ENCODE measurements around the gene APOBEC3B. TPM values are rescaled to one million over a fixed set of nuclear protein-coding genes. Genes with fewer than 3 reads are reported as not detected.

Gene APOBEC3B
- total and polyA plus RNA-seq, 2 donors (not counting 1 experiment from before 2014, with no cell fraction given): 2.4 to 7.9 TPM

- DNase-seq (no peak), ATAC-seq (ENCODE audit: low read depth) (no peak)
- Histone ChIP-seq H3K27me3 (replicated peaks in 1 of 4; ENCODE audit: control extremely low read depth in 1 of 4, control insufficient read depth in 3 of 4, insufficient read depth in 4 of 4, low read length in 3 of 4) (no peaks in the 10 kb centered on the region), H3K9me3 (ENCODE audit: control extremely low read depth in 1 of 3, control insufficient read depth in 2 of 3, insufficient read depth in 1 of 3, low read length in 2 of 3) (no peaks in the 10 kb centered on the region), H3K36me3 (replicated peaks in 1 of 2; ENCODE audit: control extremely low read depth in 1 of 2, control insufficient read depth in 1 of 2, extremely low read depth in 1 of 2, insufficient read depth in 2 of 2, low read length in 1 of 2) (no peaks in the 10 kb centered on the region), H3K9ac (ENCODE audit: low read length) (no peak overlapping the region), H3K4me1 (ENCODE audit: control insufficient read depth in 2 of 2, insufficient read depth in 2 of 2, low read length in 2 of 2) (no peaks in the 10 kb centered on the region), H3K4me2 (replicated peaks; ENCODE audit: low read depth, low read length, poor library complexity, severe bottlenecking) (no peak overlapping the region), H3K4me3 (ENCODE audit: control extremely low read depth in 1 of 5, extremely low read depth in 1 of 5, insufficient read depth in 1 of 5, low read depth in 2 of 5, low read length in 4 of 5) (no peak overlapping the region), H4K20me1 (ENCODE audit: control insufficient read depth, insufficient read depth, low read length, poor library complexity, severe bottlenecking) (no peaks in the 10 kb centered on the region), H3K27ac (ENCODE audit: low read length in 2 of 2) (no peak overlapping the region), H2AFZ (ENCODE audit: insufficient read depth, low read depth, low read length, poor library complexity, severe bottlenecking) (no peak overlapping the region), H3K79me2 (ENCODE audit: control insufficient read depth, insufficient read depth, low read length) (no peaks in the 10 kb centered on the region)
- Mint-ChIP-seq H3K27ac (no peak overlapping the region), H3K4me1 (peaks cover 8% of the 10 kb centered on the region), H3K27me3 (no peaks in the 10 kb centered on the region), H3K4me3 (no peak overlapping the region), H3K9me3 (ENCODE audit: insufficient read depth) (no peaks in the 10 kb centered on the region)
- ChIA-PET POLR2A (no interaction called here), CTCF (no interaction called here)
- TF ChIP-seq EZH2 (IDR thresholded peaks at IDR 0.05; ENCODE audit: borderline replicate concordance, insufficient read depth, low read depth, low read length, poor library complexity, severe bottlenecking): no peak
- TF ChIP-seq, protein P1, sequence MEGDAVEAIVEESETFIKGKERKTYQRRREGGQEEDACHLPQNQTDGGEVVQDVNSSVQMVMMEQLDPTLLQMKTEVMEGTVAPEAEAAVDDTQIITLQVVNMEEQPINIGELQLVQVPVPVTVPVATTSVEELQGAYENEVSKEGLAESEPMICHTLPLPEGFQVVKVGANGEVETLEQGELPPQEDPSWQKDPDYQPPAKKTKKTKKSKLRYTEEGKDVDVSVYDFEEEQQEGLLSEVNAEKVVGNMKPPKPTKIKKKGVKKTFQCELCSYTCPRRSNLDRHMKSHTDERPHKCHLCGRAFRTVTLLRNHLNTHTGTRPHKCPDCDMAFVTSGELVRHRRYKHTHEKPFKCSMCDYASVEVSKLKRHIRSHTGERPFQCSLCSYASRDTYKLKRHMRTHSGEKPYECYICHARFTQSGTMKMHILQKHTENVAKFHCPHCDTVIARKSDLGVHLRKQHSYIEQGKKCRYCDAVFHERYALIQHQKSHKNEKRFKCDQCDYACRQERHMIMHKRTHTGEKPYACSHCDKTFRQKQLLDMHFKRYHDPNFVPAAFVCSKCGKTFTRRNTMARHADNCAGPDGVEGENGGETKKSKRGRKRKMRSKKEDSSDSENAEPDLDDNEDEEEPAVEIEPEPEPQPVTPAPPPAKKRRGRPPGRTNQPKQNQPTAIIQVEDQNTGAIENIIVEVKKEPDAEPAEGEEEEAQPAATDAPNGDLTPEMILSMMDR (IDR thresholded peaks at IDR 0.05): no peak
- intact Hi-C loops (cut with micrococcal nuclease): no loop called here
- 75% methylated on average over 4 of the region's 5 CpGs for WGBS (ENCODE audit: insufficient coverage)
Measured at GRCh38 chr22:38955250-38955905, 26.8 kb upstream of the APOBEC3B start.

DNA sequence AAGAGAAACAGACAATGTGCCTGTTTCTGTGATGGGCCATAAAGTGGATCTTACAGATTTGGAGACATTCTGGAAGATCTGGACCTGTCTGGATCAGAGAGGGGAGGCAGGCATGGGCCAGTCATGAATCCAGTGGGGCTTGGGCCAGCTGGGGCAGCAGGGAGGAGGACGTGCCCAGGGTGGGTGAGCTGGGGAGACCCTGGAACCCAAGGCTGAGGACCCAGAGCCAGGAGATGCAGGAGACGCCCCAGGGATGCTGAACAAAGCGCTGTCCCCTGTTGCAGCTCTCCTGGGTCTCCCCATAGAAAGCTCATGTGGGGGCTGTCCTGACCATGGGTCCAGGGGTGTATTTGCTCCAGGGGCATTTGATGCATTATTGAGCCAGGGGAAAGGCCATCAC lies 26.2 kb upstream of the APOBEC3B start:
- CTCF ChIA-PET: no interaction called here

More for the DNA sequence above, 26.2 kb upstream of the APOBEC3B start:
- Mint-ChIP-seq H3K27ac (peak overlapping the region; percentile 69), H3K9me3 (ENCODE audit: insufficient read depth) (no peaks in the 10 kb centered on the region), H3K4me3 (no peak overlapping the region), H3K27me3 (no peaks in the 10 kb centered on the region), H3K4me1 (peaks cover 8% of the 10 kb centered on the region)
- H3K4me1 ChIP-seq (ENCODE audit: control insufficient read depth in 2 of 2, insufficient read depth in 2 of 2, low read length in 2 of 2): no peaks in the 10 kb centered on the region
- intact Hi-C loops (cut with micrococcal nuclease): no loop called here
- 86% methylated on average over 3 of the region's 3 CpGs for whole genome bisulfite sequencing (ENCODE audit: insufficient coverage)
- no peak overlapping the region for H2AFZ ChIP-seq (ENCODE audit: insufficient read depth, low read depth, low read length, poor library complexity, severe bottlenecking)
- H3K27me3 ChIP-seq (replicated peaks in 1 of 4; ENCODE audit: control extremely low read depth in 1 of 4, control insufficient read depth in 3 of 4, insufficient read depth in 4 of 4, low read length in 3 of 4): no peaks in the 10 kb centered on the region
- ATAC-seq (ENCODE audit: low read depth) (no peak), DNase-seq (no peak)
- no peaks in the 10 kb centered on the region for H3K9me3 ChIP-seq (ENCODE audit: control extremely low read depth in 1 of 3, control insufficient read depth in 2 of 3, insufficient read depth in 1 of 3, low read length in 2 of 3)
- TF ChIP-seq, protein P1 (IDR thresholded peaks at IDR 0.05): no peak
- no peaks in the 10 kb centered on the region for H3K79me2 ChIP-seq (ENCODE audit: control insufficient read depth, insufficient read depth, low read length)
- H4K20me1 ChIP-seq (ENCODE audit: control insufficient read depth, insufficient read depth, low read length, poor library complexity, severe bottlenecking): no peaks in the 10 kb centered on the region
- POLR2A ChIA-PET: no interaction called here
- no peak overlapping the region for H3K4me3 ChIP-seq (ENCODE audit: control extremely low read depth in 1 of 5, extremely low read depth in 1 of 5, insufficient read depth in 1 of 5, low read depth in 2 of 5, low read length in 4 of 5)
- H3K27ac ChIP-seq (ENCODE audit: low read length in 2 of 2): no peak overlapping the region
- no peak overlapping the region for H3K9ac ChIP-seq (ENCODE audit: low read length)
- no peak overlapping the region for H3K4me2 ChIP-seq (replicated peaks; ENCODE audit: low read depth, low read length, poor library complexity, severe bottlenecking)
- no peaks in the 10 kb centered on the region for H3K36me3 ChIP-seq (replicated peaks in 1 of 2; ENCODE audit: control extremely low read depth in 1 of 2, control insufficient read depth in 1 of 2, extremely low read depth in 1 of 2, insufficient read depth in 2 of 2, low read length in 1 of 2)
